ENCODE measurements around the gene RSPH6A.

The RSPH6A gene

DNA sequence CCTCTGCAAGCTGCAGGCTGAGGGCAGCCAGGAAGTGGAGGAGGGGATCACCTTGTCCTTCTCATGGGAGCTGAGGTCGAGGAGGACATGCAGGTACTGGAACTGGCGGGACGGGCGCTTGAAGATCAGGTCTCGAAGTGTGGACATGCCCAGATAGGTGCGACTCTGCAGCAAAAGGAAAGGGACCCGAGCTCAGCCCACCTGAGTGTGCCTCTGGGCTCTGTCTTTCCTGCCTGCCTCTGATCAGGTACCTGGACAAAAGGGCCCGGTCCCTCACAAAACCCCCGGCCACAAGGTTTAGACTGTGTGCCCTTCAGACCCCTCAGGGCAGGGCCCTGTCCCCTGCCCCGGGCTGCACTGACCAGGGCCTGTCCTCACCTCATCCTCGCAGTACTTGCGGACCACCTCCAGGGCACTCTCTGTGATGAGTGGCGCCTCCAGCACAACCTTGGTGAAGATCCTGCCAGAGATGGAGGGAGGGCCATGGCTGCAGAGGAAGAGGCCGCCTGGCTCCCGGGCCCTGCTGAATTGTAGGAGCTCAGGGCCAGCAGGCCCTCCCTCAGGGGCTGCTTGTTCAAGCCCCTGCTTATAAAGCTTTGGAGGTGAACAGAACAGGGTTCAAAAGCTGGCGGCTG is 12.5 kb upstream of the RSPH6A start:
- TF ChIP-seq CTCF (IDR thresholded peaks at IDR 0.05; ENCODE audit: insufficient read depth, low read length, missing control alignments): no peak
- POLR2A ChIA-PET: interaction anchor here (0.6 kb wide), 1 partner anchor 58 kb away, joined by 3 read pairs; no protein-coding TSS in a partner anchor
- DNase-seq (ENCODE audit: low read depth, low spot score): no peak
- no peak overlapping the region for H3K4me3 ChIP-seq (ENCODE audit: low read depth, low read length)
- CTCF ChIA-PET: interaction anchor here (0.9 to 15.5 kb wide), 3 partner anchors 10 to 28 kb away, joined by 3 to 231 read pairs (median 3); partner anchors contain the start of gene RSPH6A

DNA sequence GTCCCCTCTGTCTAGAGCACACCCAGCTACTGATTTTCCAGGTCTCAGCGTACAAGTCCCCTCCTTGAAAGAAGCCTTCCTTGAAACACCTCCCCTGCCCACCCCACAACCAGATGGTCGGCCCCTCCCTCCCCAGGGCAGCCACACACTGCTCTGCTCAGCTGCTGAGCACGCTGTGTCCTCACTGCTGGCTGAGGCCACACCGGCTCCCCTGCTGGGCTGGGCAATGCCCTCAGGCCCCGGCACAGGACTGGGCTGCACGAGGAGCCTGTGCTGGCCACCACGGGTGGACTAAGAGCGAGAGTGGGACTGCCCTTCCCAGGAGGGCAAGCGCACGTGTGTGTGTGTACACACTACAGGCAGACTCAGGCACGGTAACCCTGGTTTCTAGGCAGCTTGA is 11.8 kb upstream of the RSPH6A start:
- CTCF ChIA-PET: interaction anchor here (1.4 to 15.5 kb wide), 2 partner anchors 10 to 27 kb away, joined by 3 to 231 read pairs; partner anchors contain the start of gene RSPH6A
- no peak for TF ChIP-seq CTCF (IDR thresholded peaks at IDR 0.05; ENCODE audit: insufficient read depth, low read length, missing control alignments)
- no peak for DNase-seq (ENCODE audit: low read depth, low spot score)
- POLR2A ChIA-PET: no interaction called here
- no peak overlapping the region for H3K4me3 ChIP-seq (ENCODE audit: low read depth, low read length)

- CTCF ChIA-PET: interaction anchor here (1.4 to 15.5 kb wide), 3 partner anchors 9 to 27 kb away, joined by 3 to 231 read pairs (median 5); partner anchors contain the start of gene RSPH6A
- H3K4me3 ChIP-seq (ENCODE audit: low read depth, low read length): no peak overlapping the region
- DNase-seq (ENCODE audit: low read depth, low spot score): no peak
- POLR2A ChIA-PET: no interaction called here
- TF ChIP-seq CTCF (IDR thresholded peaks at IDR 0.05; ENCODE audit: insufficient read depth, low read length, missing control alignments): no peak
Measured at GRCh38 chr19:45825917-45826893, 11.1 kb upstream of the RSPH6A start.

DNA sequence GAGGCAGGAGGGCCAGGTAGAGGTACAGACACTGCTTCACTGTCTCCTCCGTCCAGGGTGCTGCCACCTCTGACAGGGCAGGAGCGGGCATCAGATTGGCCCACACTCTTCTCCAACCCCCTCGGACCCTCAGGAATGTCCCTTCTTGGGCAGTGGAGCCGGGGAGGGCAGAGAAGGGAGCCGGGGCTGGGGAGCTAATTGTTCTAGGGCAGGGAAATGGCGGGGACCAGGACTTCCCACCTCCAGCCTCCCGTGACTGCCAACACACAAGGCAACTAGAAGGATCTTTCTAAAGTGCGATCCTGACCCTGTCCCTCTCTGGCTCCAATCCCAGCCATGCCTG is 10.1 kb upstream of the RSPH6A start:
- POLR2A ChIA-PET: no interaction called here
- CTCF ChIA-PET: interaction anchor here (0.6 to 15.5 kb wide), 4 partner anchors 8 to 192 kb away, joined by 3 to 231 read pairs (median 5); partner anchors contain the start of gene RSPH6A
- no peak for DNase-seq (ENCODE audit: low read depth, low spot score)
- no peak for TF ChIP-seq CTCF (IDR thresholded peaks at IDR 0.05; ENCODE audit: insufficient read depth, low read length, missing control alignments)
- no peak overlapping the region for H3K4me3 ChIP-seq (ENCODE audit: low read depth, low read length)

GRCh38 chr19:45824531-45825262 is 9.6 kb upstream of the RSPH6A start:
- no peak for DNase-seq (ENCODE audit: low read depth, low spot score)
- CTCF ChIA-PET: interaction anchor here (0.6 to 15.5 kb wide), 5 partner anchors 8 to 193 kb away, joined by 3 to 231 read pairs (median 5); partner anchors contain the start of gene RSPH6A
- TF ChIP-seq CTCF (IDR thresholded peaks at IDR 0.05; ENCODE audit: insufficient read depth, low read length, missing control alignments): no peak
- no peak overlapping the region for H3K4me3 ChIP-seq (ENCODE audit: low read depth, low read length)
- POLR2A ChIA-PET: no interaction called here
